Esophagus squamous epithelium (tissue), 5 donors: ENCODE results near the gene ICAM2. TPM values are rescaled to one million over a fixed set of nuclear protein-coding genes. Genes with fewer than 3 reads are reported as not detected.

Source experiments
- DNase-seq: peaks from one replicate; lab custom pipeline; 2025; lab: John Stamatoyannopoulos, UW
- H3K27ac ChIP-seq, 4 donors: fragments of 200-600 bp; sonication (generic); one replicate each; pipeline ENCODE4 v1.5.1; 2016 to 2019; ENCODE audit warnings: mild to moderate bottlenecking in 1 of 4
- H3K27me3 ChIP-seq, 4 donors: fragments of 200-600 bp; sonication (generic); 1 replicate in 3 of 4; 2 replicates in 1 of 4; pipeline versions ENCODE4 v1.5.1 to v1.6.0; 2017 to 2021; ENCODE audit warnings: antibody characterized with exemption in 1 of 4
- H3K36me3 ChIP-seq, 3 donors: fragments of 200-600 bp; sonication (generic); one replicate each; pipeline ENCODE4 v1.5.1; 2016 to 2019
- H3K4me1 ChIP-seq, 3 donors: fragments of 200-600 bp; sonication (generic); one replicate each; pipeline ENCODE4 v1.5.1; 2017 to 2019
- H3K4me3 ChIP-seq, 4 donors: fragments of 200-600 bp; sonication (generic); 1 replicate in 3 of 4; 2 replicates in 1 of 4; pipeline ENCODE4 v1.5.1; 2016 to 2019; ENCODE audit warnings: mild to moderate bottlenecking in 2 of 4, moderate library complexity in 1 of 4
- H3K9me3 ChIP-seq, 3 donors: fragments of 200-600 bp; sonication (generic); one replicate each; pipeline ENCODE4 v1.5.1; 2016 to 2019
- POLR2A ChIP-seq, 4 donors: fragments of 450-650 bp; IDR thresholded peaks; one replicate each; pipeline ENCODE4 v1.6.1; 2017; ENCODE audit warnings: antibody characterized with exemption in 4 of 4, mild to moderate bottlenecking in 4 of 4, moderate library complexity in 3 of 4
- WGBS, 2 donors: methylation state at CpG; one replicate each; pipeline ENCODE4 v1.1.5; 2018; 5-methylcytosine and 5-hydroxymethylcytosine counted together
- intact Hi-C: fragments of 100-400 bp; cut with DNase I; formaldehyde crosslinking; loops from one replicate; pipeline ENCODE4 v1.15.0; 2022
- total RNA-seq, 4 donors: library from RNA; depleted of rRNA; stranded (reverse); fragments of >200 nt; gene quantifications; one replicate each; pipeline ENCODE4 v1.1.0, GENCODE V29; 2016
- TF ChIP-seq, protein P1 (sequence below), 6 experiments: fragments of 450-650 bp in 4 of 6; fragments of 200-600 bp in 2 of 6; sonication (generic) in 2 of 6; IDR thresholded peaks; one replicate each; pipeline ENCODE4 v1.5.1; 2016 to 2019; ENCODE audit warnings: antibody characterized with exemption in 6 of 6, mild to moderate bottlenecking in 4 of 6, moderate library complexity in 4 of 6
- donor health status: DM: yes; HTN: yes; CAD: no.

The ICAM2 gene
- total RNA-seq, 4 donors from 2014 or later = 2.8 to 28.8 (median 11.8) TPM; not detected in 1

DNA sequence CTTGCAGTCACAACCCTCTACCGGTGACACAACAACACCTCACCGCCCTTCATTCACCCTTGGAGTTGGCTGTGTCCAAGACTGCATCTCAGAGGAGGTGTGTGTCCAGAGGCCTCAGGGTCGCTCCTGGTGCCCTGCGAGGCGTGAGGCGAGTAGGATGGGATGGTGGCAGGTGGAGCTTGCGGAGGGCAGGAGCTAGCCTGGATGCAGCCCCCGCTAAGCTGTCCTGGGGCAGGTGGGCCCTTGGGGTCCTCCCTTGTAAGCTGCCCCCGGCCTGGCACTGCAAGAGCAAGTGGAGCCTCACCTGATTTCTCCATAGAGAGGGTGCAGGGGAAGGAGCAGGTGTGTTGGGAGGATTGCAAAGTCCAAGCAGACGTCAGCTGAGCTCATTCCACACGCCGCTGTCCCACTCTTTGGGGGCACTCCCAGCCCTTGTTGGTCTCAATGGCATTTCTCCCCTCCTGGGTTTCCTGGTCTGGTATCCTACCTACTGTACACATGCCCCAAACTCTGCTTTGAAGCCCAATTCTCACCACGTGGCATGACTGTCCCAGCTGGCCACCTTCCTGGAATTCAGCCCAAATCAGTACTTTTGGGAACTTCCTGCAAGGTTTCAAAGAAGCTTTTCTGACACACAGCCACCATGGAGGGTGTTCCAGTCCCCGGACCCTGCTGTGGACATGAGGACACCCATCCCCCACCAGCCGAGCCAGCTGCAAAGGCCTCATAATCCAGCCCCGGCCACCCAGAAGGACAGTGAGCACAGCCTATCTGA, 18.1 kb upstream of the ICAM2 start:
- 81 to 87% methylated on average over 6 to 10 of the region's 16 CpGs for WGBS, 2 donors
- Histone ChIP-seq H3K27ac (no peak overlapping the region), H3K9me3 (no peaks in the 10 kb centered on the region), H3K36me3 (peaks cover 0 to 52% (median 11%) of the 10 kb centered on the region in 3 donors), H3K27me3 (no peaks in the 10 kb centered on the region), H3K4me1 (no peaks in the 10 kb centered on the region), H3K4me3 (no peak overlapping the region)
- DNase-seq = no peak
- intact Hi-C loops = no loop called here
- TF ChIP-seq, protein P1, sequence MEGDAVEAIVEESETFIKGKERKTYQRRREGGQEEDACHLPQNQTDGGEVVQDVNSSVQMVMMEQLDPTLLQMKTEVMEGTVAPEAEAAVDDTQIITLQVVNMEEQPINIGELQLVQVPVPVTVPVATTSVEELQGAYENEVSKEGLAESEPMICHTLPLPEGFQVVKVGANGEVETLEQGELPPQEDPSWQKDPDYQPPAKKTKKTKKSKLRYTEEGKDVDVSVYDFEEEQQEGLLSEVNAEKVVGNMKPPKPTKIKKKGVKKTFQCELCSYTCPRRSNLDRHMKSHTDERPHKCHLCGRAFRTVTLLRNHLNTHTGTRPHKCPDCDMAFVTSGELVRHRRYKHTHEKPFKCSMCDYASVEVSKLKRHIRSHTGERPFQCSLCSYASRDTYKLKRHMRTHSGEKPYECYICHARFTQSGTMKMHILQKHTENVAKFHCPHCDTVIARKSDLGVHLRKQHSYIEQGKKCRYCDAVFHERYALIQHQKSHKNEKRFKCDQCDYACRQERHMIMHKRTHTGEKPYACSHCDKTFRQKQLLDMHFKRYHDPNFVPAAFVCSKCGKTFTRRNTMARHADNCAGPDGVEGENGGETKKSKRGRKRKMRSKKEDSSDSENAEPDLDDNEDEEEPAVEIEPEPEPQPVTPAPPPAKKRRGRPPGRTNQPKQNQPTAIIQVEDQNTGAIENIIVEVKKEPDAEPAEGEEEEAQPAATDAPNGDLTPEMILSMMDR (IDR thresholded peaks at IDR 0.05) = no peak
- TF ChIP-seq POLR2A (IDR thresholded peaks at IDR 0.05) = no peak

DNA sequence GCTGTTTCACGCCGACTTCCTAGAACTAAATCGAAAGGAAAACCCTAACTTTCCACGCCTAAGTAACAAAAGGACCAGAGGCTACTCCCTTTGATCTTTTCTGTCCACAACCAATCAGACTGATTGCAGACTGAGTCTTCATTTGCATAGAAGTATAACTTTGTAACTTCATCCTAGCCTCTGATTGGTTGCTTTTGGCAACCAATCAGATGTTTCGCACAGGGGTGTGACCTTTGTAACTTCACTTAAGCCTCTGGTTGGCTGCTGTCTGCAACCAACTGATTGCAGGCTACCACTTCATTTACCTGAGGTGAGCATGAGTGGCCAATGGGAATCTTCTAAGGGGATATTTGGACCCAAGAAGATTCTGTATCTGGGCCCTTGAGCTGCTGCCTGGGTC, 17.4 kb upstream of the ICAM2 start:
- TF ChIP-seq, protein P1 (IDR thresholded peaks at IDR 0.05) = no peak
- no peak for TF ChIP-seq POLR2A (IDR thresholded peaks at IDR 0.05)
- Histone ChIP-seq H3K27ac (no peak overlapping the region), H3K27me3 (no peaks in the 10 kb centered on the region), H3K9me3 (no peaks in the 10 kb centered on the region), H3K36me3 (peaks cover 0 to 45% (median 5%) of the 10 kb centered on the region in 3 donors), H3K4me1 (no peaks in the 10 kb centered on the region), H3K4me3 (no peak overlapping the region)
- WGBS, 2 donors = 93 to 95% methylated on average over 5 of the region's 5 CpGs
- no peak for DNase-seq
- intact Hi-C loops = no loop called here

DNA sequence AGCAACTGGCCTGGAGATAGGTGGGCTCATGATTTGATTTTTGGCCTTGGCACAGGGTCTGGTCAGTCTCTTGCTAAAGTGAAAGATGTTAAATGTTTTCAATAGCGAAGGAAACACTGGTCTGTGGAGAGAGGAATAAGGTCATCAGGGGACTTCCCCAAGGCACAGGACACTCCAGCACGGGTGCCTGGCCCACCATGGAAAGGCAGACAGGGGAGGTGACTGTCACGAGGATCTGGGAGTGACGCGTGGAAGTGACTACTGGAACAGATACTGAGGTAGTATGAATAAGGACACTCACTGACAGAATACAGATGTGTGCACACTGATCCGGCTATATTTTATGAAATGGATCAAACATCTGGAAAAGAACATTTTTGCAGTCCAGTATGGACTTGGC, 16.7 kb upstream of the ICAM2 start:
- Histone ChIP-seq H3K4me3 (no peak overlapping the region), H3K27ac (no peak overlapping the region), H3K9me3 (no peaks in the 10 kb centered on the region), H3K4me1 (no peaks in the 10 kb centered on the region), H3K27me3 (no peaks in the 10 kb centered on the region), H3K36me3 (peaks cover 0 to 40% (median 4%) of the 10 kb centered on the region in 3 donors)
- no peak for DNase-seq
- WGBS, 2 donors = 89 to 100% methylated on average over 2 to 6 of the region's 6 CpGs
- intact Hi-C loops = no loop called here
- no peak for TF ChIP-seq POLR2A (IDR thresholded peaks at IDR 0.05)
- TF ChIP-seq, protein P1 (IDR thresholded peaks at IDR 0.05) = no peak

DNA sequence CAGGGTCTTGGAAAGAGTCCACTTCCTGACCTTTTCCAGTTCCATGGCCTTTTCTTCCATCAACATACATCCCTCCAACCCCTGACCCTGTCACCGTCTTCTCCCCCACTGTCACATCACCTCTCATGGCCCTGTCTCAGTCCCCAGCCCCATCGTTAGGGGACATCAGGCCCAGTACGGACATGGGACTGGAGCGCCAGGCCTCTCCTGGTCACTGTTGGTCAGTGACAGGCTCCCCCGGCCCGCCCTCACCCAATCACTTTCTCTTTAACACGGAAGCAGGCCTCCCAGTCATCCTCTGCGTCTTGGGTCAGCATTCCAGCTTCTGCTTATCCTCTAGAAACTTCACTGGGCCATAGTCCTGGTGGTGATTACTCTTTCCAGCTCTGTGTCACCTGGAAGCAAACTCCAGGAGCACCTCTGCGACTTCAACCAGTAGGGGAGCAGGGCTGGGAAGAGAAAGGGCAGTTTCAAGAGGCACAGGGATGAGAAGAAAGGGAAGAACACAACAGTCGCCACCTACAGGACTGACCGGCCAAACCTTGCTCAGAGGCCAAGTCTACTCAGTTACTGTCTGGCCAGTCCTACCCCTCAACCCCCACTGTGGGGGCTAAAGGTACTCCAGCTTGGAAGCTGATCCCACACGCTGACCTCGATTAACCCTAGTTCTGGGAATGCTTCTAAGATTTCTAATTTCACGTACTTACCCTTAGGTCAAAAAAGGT, 15.9 kb upstream of the ICAM2 start:
- DNase-seq = no peak
- intact Hi-C loops = no loop called here
- Histone ChIP-seq H3K36me3 (peaks cover 0 to 32% (median 4%) of the 10 kb centered on the region in 3 donors), H3K27me3 (no peaks in the 10 kb centered on the region), H3K27ac (no peak overlapping the region), H3K4me1 (no peaks in the 10 kb centered on the region), H3K9me3 (no peaks in the 10 kb centered on the region), H3K4me3 (no peak overlapping the region)
- 87 to 92% methylated on average over 13 to 14 of the region's 14 CpGs for WGBS, 2 donors
- no peak for TF ChIP-seq POLR2A (IDR thresholded peaks at IDR 0.05)
- TF ChIP-seq, protein P1 (IDR thresholded peaks at IDR 0.05) = no peak

GRCh38 chr17:64032081-64032480, 11.6 kb upstream of the ICAM2 start:
- Histone ChIP-seq H3K4me3 (no peak overlapping the region), H3K27ac (no peak overlapping the region), H3K27me3 (no peaks in the 10 kb centered on the region), H3K36me3 (no peaks in the 10 kb centered on the region), H3K9me3 (no peaks in the 10 kb centered on the region), H3K4me1 (no peaks in the 10 kb centered on the region)
- intact Hi-C loops = no loop called here
- WGBS, 2 donors = 41 to 43% methylated on average over 3 to 4 of the region's 4 CpGs
- TF ChIP-seq, protein P1 (IDR thresholded peaks at IDR 0.05) = no peak
- TF ChIP-seq POLR2A (IDR thresholded peaks at IDR 0.05) = no peak
- DNase-seq = no peak
